Measurements from ENCODE around the gene ZNF764.

GRCh38 chr16:30570636-30571444 lies 12.7 kb upstream of the ZNF764 start:
- TF ChIP-seq CTCF (IDR thresholded peaks at IDR 0.05) (no peak), POLR2AphosphoS5 (IDR thresholded peaks at IDR 0.05) (peak in 1 of 3 donors; percentile 16), POLR2A (IDR thresholded peaks at IDR 0.05) (no peak), EP300 (IDR thresholded peaks at IDR 0.05; ENCODE audit: low read depth) (no peak)

All from transverse colon (tissue), 4 donors.